H9 (cell line): ENCODE results near the gene FAM13C. TPM values are rescaled to one million over a fixed set of nuclear protein-coding genes. Genes with fewer than 3 reads are reported as not detected.

Source experiments
- DNase-seq: peaks from one replicate; pipeline ENCODE4 v3.0.0-alpha.2; 2017
- H2AFZ ChIP-seq: one replicate; pipeline ENCODE4 v1.6.1; 2013; ENCODE audit warnings: mild to moderate bottlenecking, low read length, control low read depth, moderate library complexity
- H2AK5ac ChIP-seq: 2 replicates; pipeline ENCODE4 v1.6.1; 2013; ENCODE audit warnings: low read length, control low read depth, mixed read lengths; ENCODE audit not compliant: insufficient read length
- H2BK120ac ChIP-seq: one replicate; pipeline ENCODE4 v1.6.1; 2013; ENCODE audit warnings: low read depth, mild to moderate bottlenecking, low read length, control low read depth, inconsistent platforms; ENCODE audit not compliant: poor library complexity, severe bottlenecking
- H2BK12ac ChIP-seq: 2 replicates; pipeline ENCODE4 v1.6.1; 2013; ENCODE audit warnings: low read length, control low read depth, mixed read lengths, low read depth; ENCODE audit not compliant: insufficient read length
- H2BK15ac ChIP-seq: 2 replicates; pipeline ENCODE4 v1.6.1; 2013; ENCODE audit warnings: low read depth, low read length, control low read depth
- H2BK20ac ChIP-seq: one replicate; pipeline ENCODE4 v1.6.1; 2013; ENCODE audit warnings: low read depth, mild to moderate bottlenecking, low read length, control low read depth, inconsistent platforms; ENCODE audit not compliant: poor library complexity, severe bottlenecking
- H2BK5ac ChIP-seq: 2 replicates; pipeline ENCODE4 v1.6.1; 2013; ENCODE audit warnings: low read length, control low read depth, mixed read lengths; ENCODE audit not compliant: insufficient read length
- H3K14ac ChIP-seq: 2 replicates; pipeline ENCODE4 v1.6.1; 2013; ENCODE audit warnings: low read length, control low read depth; ENCODE audit not compliant: insufficient read depth
- H3K18ac ChIP-seq: 2 replicates; pipeline ENCODE4 v1.6.1; 2013; ENCODE audit warnings: low read depth, mild to moderate bottlenecking, mixed read lengths, low read length, control low read depth; ENCODE audit not compliant: insufficient read length
- H3K23ac ChIP-seq: 2 replicates; pipeline ENCODE4 v1.6.1; 2013; ENCODE audit warnings: low read length, control low read depth, mixed read lengths, low read depth; ENCODE audit not compliant: insufficient read length
- H3K23me2 ChIP-seq: 2 replicates; pipeline ENCODE4 v1.6.1; 2013; ENCODE audit warnings: low read depth, mild to moderate bottlenecking, mixed read lengths, low read length, control low read depth; ENCODE audit not compliant: insufficient read length, poor library complexity, severe bottlenecking
- H3K27ac ChIP-seq: 2 replicates; pipeline ENCODE4 v1.5.1; 2013; ENCODE audit warnings: low read length, control low read depth, mixed read lengths, low read depth; ENCODE audit not compliant: insufficient read length
- H3K27me3 ChIP-seq: 2 replicates; pipeline ENCODE4 v1.6.1; 2013; ENCODE audit warnings: low read length, control low read depth, inconsistent platforms; ENCODE audit not compliant: insufficient read depth
- H3K4ac ChIP-seq: 2 replicates; pipeline ENCODE4 v1.6.1; 2013; ENCODE audit warnings: low read depth, mild to moderate bottlenecking, control low read depth, inconsistent platforms, low read length, moderate library complexity
- H3K4me1 ChIP-seq: 2 replicates; pipeline ENCODE4 v1.6.1; 2013; ENCODE audit warnings: low read length, control low read depth, inconsistent platforms; ENCODE audit not compliant: insufficient read depth
- H3K4me2 ChIP-seq: 2 replicates; pipeline ENCODE4 v1.6.1; 2013; ENCODE audit warnings: low read length, control low read depth, mixed read lengths; ENCODE audit not compliant: insufficient read length, insufficient read depth
- H3K56ac ChIP-seq: 2 replicates; pipeline ENCODE4 v1.6.1; 2013; ENCODE audit warnings: low read depth, mild to moderate bottlenecking, mixed read lengths, low read length, control low read depth; ENCODE audit not compliant: insufficient read length
- H3K79me1 ChIP-seq: 2 replicates; pipeline ENCODE4 v1.6.1; 2013; ENCODE audit warnings: low read depth, mild to moderate bottlenecking, moderate library complexity, low read length, control low read depth, inconsistent platforms; ENCODE audit not compliant: insufficient read depth, poor library complexity, severe bottlenecking
- H3K79me2 ChIP-seq: 2 replicates; pipeline ENCODE4 v1.6.1; 2013; ENCODE audit warnings: low read length, control low read depth, inconsistent platforms; ENCODE audit not compliant: insufficient read depth
- H3K9ac ChIP-seq: 2 replicates; pipeline ENCODE4 v1.6.1; 2013; ENCODE audit warnings: low read length, control low read depth, mixed read lengths; ENCODE audit not compliant: insufficient read length; ENCODE audit errors: extremely low read depth
- H3K9me3 ChIP-seq: one replicate; pipeline ENCODE4 v1.6.1; 2013; ENCODE audit warnings: low read depth, low read length, inconsistent platforms; ENCODE audit not compliant: control insufficient read depth
- H3T11ph ChIP-seq: one replicate; pipeline ENCODE4 v1.6.1; 2013; ENCODE audit warnings: mild to moderate bottlenecking, low read length, control low read depth, inconsistent platforms
- H4K20me1 ChIP-seq: one replicate; pipeline ENCODE4 v1.6.1; 2013; ENCODE audit not compliant: control insufficient read depth, insufficient read length, insufficient read depth
- H4K5ac ChIP-seq: 2 replicates; pipeline ENCODE4 v1.6.1; 2013; ENCODE audit warnings: low read depth, mild to moderate bottlenecking, mixed read lengths, low read length, control low read depth; ENCODE audit not compliant: insufficient read length
- H4K8ac ChIP-seq: replicated peaks from 2 replicates; pipeline ENCODE4 v1.6.1; 2013; ENCODE audit warnings: low read length, control low read depth, mixed read lengths, low read depth; ENCODE audit not compliant: insufficient read length
- H4K91ac ChIP-seq: 2 replicates; pipeline ENCODE4 v1.6.1; 2013; ENCODE audit warnings: low read depth, mild to moderate bottlenecking, moderate library complexity, mixed read lengths, low read length, control low read depth; ENCODE audit not compliant: insufficient read length
- H3K27ac Mint-ChIP-seq, 3 experiments: 2 replicates in 2 of 3; 3 replicates in 1 of 3; pipeline ENCODE4 v1.8.0; 2020 to 2021; ENCODE audit warnings: mixed read lengths in 3 of 3, mild to moderate bottlenecking in 1 of 3, moderate library complexity in 1 of 3
- H3K27me3 Mint-ChIP-seq: 2 replicates; pipeline ENCODE4 v1.8.0; 2021; ENCODE audit warnings: low read depth, mild to moderate bottlenecking, moderate library complexity, mixed read lengths
- H3K36me3 Mint-ChIP-seq, 3 experiments: 2 replicates in 2 of 3; 3 replicates in 1 of 3; pipeline ENCODE4 v1.8.0; 2020 to 2021; ENCODE audit warnings: low read depth in 3 of 3, mixed read lengths in 3 of 3; ENCODE audit not compliant: insufficient read depth in 1 of 3
- H3K4me1 Mint-ChIP-seq, 2 experiments: 2 replicates each; pipeline ENCODE4 v1.8.0; 2020; ENCODE audit warnings: mixed read lengths in 2 of 2
- H3K4me3 Mint-ChIP-seq, 2 experiments: 2 replicates in 1 of 2; 3 replicates in 1 of 2; pipeline ENCODE4 v1.8.0; 2020 to 2021; ENCODE audit warnings: mild to moderate bottlenecking in 2 of 2, mixed read lengths in 2 of 2, moderate library complexity in 1 of 2
- H3K9me3 Mint-ChIP-seq, 2 experiments: 2 replicates in 1 of 2; 3 replicates in 1 of 2; pipeline ENCODE4 v1.8.0; 2020; ENCODE audit warnings: mild to moderate bottlenecking in 2 of 2, mixed read lengths in 2 of 2, moderate library complexity in 1 of 2
- WGBS: extraction: QIAGEN DNeasy Blood & Tissue Kit; methylation state at CpG from one replicate; pipeline ENCODE4 v1.1.7; 2013; ENCODE audit warnings: missing lambda C conversion rate, low lambda C conversion rate, mixed read lengths; ENCODE audit not compliant: insufficient read length; ENCODE audit errors: extremely low coverage; 5-methylcytosine and 5-hydroxymethylcytosine counted together
- total RNA-seq: library from RNA; stranded (reverse); gene quantifications from 2 replicates; pipeline ENCODE4 v1.2.1, GENCODE V29; 2021
- TF ChIP-seq, protein P1 (sequence below): fragments of 200-600 bp; sonication (generic); conservative IDR thresholded peaks from 3 replicates; pipeline ENCODE4 v1.8.0; 2021; ENCODE audit warnings: antibody characterized with exemption, mild to moderate bottlenecking

The FAM13C gene
- total RNA-seq, 1 experiment from 2014 or later = 0.31 TPM

DNA sequence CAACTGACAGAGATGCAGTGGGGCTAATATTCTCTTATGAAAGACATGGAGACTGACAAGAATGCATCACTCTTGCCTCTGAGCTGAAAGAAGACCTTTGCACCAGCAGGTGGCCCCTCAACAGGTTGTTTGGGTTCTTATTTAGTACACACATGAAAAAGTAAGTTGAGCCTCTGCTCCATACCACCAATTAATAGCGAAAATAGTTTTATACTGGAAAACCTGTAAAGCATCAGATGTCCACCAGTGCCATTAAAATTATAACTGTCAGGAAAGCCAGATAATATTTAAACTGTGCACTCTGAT, 26.3 kb upstream of the FAM13C start:
- Histone ChIP-seq H4K5ac (no peak overlapping the region), H2BK20ac (no peak overlapping the region), H3K79me1 (no peaks in the 10 kb centered on the region), H3K27ac (no peak overlapping the region), H3T11ph (no peak overlapping the region), H2BK5ac (no peak overlapping the region), H2AK5ac (no peak overlapping the region), H4K20me1 (no peaks in the 10 kb centered on the region), H2BK12ac (no peak overlapping the region), H3K4me1 (peaks cover 3% of the 10 kb centered on the region; the same call in 1 of the 2 replicates), H3K14ac (no peak overlapping the region), H3K79me2 (no peaks in the 10 kb centered on the region), H3K9ac (no peak overlapping the region), H2BK15ac (no peak overlapping the region), H2BK120ac (no peak overlapping the region), H3K9me3 (no peaks in the 10 kb centered on the region), H3K56ac (no peak overlapping the region), H3K18ac (no peak overlapping the region), H3K23ac (no peak overlapping the region), H2AFZ (no peak overlapping the region), H4K91ac (no peak overlapping the region), H3K23me2 (no peaks in the 10 kb centered on the region), H3K4me2 (no peak overlapping the region), H4K8ac (no peak overlapping the region), H3K4ac (no peak overlapping the region), H3K27me3 (no peaks in the 10 kb centered on the region)
- TF ChIP-seq, protein P1, sequence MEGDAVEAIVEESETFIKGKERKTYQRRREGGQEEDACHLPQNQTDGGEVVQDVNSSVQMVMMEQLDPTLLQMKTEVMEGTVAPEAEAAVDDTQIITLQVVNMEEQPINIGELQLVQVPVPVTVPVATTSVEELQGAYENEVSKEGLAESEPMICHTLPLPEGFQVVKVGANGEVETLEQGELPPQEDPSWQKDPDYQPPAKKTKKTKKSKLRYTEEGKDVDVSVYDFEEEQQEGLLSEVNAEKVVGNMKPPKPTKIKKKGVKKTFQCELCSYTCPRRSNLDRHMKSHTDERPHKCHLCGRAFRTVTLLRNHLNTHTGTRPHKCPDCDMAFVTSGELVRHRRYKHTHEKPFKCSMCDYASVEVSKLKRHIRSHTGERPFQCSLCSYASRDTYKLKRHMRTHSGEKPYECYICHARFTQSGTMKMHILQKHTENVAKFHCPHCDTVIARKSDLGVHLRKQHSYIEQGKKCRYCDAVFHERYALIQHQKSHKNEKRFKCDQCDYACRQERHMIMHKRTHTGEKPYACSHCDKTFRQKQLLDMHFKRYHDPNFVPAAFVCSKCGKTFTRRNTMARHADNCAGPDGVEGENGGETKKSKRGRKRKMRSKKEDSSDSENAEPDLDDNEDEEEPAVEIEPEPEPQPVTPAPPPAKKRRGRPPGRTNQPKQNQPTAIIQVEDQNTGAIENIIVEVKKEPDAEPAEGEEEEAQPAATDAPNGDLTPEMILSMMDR = peak; percentile 43; the same call in 1 of the 3 replicates
- no CpG with 5 or more reads among the region's 1 CpG for WGBS
- Mint-ChIP-seq H3K27me3 (no peaks in the 10 kb centered on the region), H3K27ac (no peak overlapping the region), H3K9me3 (no peaks in the 10 kb centered on the region), H3K4me3 (no peak overlapping the region), H3K4me1 (peaks cover 20 to 24% of the 10 kb centered on the region in 2 experiments), H3K36me3 (no peaks in the 10 kb centered on the region)
- DNase-seq = no peak
